ENCODE measurements around the gene CHMP3.

GRCh38 chr2:86476918-86477317 lies 86.3 kb downstream of the CHMP3 start:
- TF ChIP-seq EZH2 (optimal IDR thresholded peaks at IDR 0.05; ENCODE audit: low read depth, low read length) (no peak), EZH2phosphoT487 (IDR thresholded peaks at IDR 0.05; ENCODE audit: low read length) (no peak)
- TF ChIP-seq, protein P1, sequence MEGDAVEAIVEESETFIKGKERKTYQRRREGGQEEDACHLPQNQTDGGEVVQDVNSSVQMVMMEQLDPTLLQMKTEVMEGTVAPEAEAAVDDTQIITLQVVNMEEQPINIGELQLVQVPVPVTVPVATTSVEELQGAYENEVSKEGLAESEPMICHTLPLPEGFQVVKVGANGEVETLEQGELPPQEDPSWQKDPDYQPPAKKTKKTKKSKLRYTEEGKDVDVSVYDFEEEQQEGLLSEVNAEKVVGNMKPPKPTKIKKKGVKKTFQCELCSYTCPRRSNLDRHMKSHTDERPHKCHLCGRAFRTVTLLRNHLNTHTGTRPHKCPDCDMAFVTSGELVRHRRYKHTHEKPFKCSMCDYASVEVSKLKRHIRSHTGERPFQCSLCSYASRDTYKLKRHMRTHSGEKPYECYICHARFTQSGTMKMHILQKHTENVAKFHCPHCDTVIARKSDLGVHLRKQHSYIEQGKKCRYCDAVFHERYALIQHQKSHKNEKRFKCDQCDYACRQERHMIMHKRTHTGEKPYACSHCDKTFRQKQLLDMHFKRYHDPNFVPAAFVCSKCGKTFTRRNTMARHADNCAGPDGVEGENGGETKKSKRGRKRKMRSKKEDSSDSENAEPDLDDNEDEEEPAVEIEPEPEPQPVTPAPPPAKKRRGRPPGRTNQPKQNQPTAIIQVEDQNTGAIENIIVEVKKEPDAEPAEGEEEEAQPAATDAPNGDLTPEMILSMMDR (IDR thresholded peaks at IDR 0.05; ENCODE audit: low read length): no peak

Data from MM.1S (cell line).